Measurements from ENCODE around the gene ZBTB46.

ZBTB46 gene

DNA sequence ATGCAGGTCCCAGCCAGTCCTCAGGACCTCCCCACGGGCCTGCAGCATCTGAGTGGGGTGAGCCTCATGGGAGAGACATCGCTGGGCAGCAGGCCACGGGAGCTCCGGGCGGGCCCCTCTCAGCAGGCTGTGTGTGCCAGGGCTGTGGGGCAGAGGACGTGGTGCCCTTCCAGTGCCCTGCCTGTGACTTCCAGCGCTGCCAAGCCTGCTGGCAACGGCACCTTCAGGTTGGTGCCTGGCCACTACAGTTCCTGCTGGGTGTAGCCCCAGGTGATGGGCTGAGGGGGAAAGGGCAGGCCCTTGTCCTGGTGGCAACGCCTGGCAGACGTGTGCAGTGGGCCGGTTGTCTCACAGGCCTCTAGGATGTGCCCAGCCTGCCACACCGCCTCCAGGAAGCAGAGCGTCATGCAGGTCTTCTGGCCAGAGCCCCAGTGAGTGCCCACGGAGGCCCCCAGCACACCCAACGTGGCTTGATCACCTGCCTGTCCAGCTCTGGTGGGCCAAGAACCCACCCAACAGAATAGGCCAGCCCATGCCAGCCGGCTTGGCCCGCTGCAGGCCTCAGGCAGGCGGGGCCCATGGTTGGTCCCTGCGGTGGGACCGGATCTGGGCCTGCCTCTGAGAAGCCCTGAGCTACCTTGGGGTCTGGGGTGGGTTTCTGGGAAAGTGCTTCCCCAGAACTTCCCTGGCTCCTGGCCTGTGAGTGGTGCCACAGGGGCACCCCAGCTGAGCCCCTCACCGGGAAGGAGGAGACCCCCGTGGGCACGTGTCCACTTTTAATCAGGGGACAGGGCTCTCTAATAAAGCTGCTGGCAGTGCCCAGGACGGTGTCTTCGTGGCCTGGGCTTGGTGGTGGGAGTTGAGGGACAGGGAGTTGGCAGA, 135.4 kb downstream of the ZBTB46 start:
- DNase-seq (ENCODE audit: low spot score) = peak; percentile 70
- Histone ChIP-seq H3K27ac (peak overlapping the region in 1 of 2 donors; percentile 56), H3K4me3 (no peak overlapping the region)
- TF ChIP-seq, protein P1, sequence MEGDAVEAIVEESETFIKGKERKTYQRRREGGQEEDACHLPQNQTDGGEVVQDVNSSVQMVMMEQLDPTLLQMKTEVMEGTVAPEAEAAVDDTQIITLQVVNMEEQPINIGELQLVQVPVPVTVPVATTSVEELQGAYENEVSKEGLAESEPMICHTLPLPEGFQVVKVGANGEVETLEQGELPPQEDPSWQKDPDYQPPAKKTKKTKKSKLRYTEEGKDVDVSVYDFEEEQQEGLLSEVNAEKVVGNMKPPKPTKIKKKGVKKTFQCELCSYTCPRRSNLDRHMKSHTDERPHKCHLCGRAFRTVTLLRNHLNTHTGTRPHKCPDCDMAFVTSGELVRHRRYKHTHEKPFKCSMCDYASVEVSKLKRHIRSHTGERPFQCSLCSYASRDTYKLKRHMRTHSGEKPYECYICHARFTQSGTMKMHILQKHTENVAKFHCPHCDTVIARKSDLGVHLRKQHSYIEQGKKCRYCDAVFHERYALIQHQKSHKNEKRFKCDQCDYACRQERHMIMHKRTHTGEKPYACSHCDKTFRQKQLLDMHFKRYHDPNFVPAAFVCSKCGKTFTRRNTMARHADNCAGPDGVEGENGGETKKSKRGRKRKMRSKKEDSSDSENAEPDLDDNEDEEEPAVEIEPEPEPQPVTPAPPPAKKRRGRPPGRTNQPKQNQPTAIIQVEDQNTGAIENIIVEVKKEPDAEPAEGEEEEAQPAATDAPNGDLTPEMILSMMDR (IDR thresholded peaks at IDR 0.05) = no peak

DNA sequence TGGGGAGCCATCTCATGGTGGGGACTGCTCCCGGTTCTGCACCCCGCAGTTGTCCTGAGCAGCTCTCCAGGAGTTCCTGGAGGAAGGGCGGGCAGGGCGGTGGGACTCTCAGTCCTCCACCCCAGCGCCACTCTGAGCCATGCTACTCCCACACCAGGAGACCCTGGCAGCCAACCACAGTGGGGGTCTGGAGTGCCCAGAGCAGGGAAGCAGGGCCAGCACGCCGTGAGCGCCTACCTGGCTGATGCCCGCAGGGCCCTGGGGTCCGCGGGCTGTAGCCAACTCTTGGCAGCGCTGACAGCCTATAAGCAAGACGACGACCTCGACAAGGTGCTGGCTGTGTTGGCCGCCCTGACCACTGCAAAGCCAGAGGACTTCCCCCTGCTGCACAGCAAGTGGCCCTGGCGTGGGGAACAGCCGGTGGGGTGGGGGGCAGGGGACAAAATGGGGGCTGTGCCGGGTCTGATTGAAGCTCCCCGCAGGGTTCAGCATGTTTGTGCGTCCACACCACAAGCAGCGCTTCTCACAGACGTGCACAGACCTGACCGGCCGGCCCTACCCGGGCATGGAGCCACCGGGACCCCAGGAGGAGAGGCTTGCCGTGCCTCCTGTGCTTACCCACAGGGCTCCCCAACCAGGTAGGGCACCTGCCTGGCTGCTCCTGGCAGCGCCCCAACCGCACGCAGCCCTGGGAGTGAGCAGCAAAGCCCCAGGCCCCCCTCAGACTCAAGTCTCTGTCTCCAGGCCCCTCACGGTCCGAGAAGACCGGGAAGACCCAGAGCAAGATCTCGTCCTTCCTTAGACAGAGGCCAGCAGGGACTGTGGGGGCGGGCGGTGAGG, 136.3 kb downstream of the ZBTB46 start:
- TF ChIP-seq, protein P1 (IDR thresholded peaks at IDR 0.05) = no peak
- H3K27ac ChIP-seq = peak overlapping the region in 1 of 2 donors; percentile 31

DNA sequence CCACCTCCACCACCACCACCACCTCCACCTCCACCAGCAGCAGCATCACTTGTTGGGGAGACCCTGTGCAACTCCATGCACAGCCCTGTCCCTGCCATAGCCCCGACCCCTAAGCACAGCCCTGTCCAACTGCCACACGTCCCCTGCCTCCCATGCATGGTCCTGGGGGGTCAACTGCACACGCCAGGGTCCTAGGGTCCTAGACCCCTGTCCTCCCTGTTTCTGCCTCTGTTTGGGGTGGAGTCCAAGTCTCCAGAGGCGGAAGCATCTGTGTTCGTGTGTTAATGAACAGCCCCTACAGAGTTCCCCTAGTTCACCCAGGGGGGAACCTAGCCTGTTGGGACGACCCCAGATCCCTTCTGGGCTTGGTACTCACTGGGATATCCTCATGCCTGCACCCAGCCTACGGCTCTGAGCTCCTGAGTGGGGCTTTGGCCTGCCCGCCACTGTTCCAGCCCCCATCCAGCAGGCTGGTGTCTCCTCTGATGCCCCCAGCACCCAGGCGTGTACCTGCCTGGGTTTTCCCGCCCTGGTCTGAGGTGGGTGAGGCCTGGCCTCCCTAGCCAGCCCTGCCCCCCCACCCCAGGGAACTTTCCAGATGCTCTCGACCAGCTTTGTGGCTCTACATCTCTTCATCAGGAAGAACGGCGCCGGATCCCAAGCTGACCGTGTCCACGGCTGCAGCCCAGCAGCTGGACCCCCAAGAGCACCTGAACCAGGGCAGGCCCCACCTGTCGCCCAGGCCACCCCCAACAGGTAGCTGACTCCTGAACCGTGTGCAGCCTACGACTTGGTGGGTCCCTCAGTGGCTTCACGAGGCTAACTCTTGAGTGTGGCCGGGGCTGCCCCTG, 137.1 kb downstream of the ZBTB46 start:
- H3K27ac ChIP-seq = no peak overlapping the region
- no peak overlapping the region for H3K4me3 ChIP-seq
- TF ChIP-seq, protein P1 (IDR thresholded peaks at IDR 0.05) = no peak
- DNase-seq (ENCODE audit: low spot score) = peak; percentile 69

More for the DNA sequence above, 136.3 kb downstream of the ZBTB46 start:
- no peak overlapping the region for H3K4me3 ChIP-seq
- DNase-seq (ENCODE audit: low spot score) = peak; percentile 74
